PC-3 (cell line): ENCODE measurements around the gene ELANE. TPM values are rescaled to one million over a fixed set of nuclear protein-coding genes. Genes with fewer than 3 reads are reported as not detected.

Experiments used
- ATAC-seq: fragments of 200-7000 bp; cut with Tn5 transposase; 2 replicates; pipeline ENCODE4 v1.9.1; 2020; ENCODE audit warnings: mild to moderate bottlenecking, moderate library complexity
- BruUV-seq: library from RNA; stranded (reverse); fragments of 400-500 nt; replicated peaks from 2 replicates; lab custom pipeline; 2021; lab: Mats Ljungman, UMichigan
- CTCF ChIA-PET: fragments of 300-600 bp; sonication (Branson Sonifier 250); formaldehyde crosslinking; loops from one replicate; lab custom pipeline; 2022; ENCODE audit warnings: antibody characterized with exemption; lab: Charles Lee
- POLR2A ChIA-PET: fragments of 300-600 bp; sonication (Branson Sonifier 250); formaldehyde crosslinking; loops from one replicate; lab custom pipeline; 2022; ENCODE audit warnings: antibody characterized with exemption; ENCODE audit not compliant: unreplicated experiment; lab: Charles Lee
- DNase-seq: peaks from one replicate; pipeline ENCODE4 v3.0.0-alpha.2; 2015
- H2AFZ ChIP-seq: fragments of 300-600 bp; sonication (generic); 2 replicates; pipeline ENCODE4 v1.6.0; 2016; ENCODE audit warnings: antibody characterized with exemption, low read length
- H3F3A ChIP-seq: fragments of 300-600 bp; sonication (generic); one replicate; pipeline ENCODE4 v1.6.0; 2017; ENCODE audit warnings: antibody characterized with exemption, low read length, control low read depth, mild to moderate bottlenecking; ENCODE audit not compliant: unreplicated experiment
- H3K27ac ChIP-seq: fragments of 300-600 bp; sonication (generic); 2 replicates; pipeline ENCODE4 v1.5.1; 2016; ENCODE audit warnings: mild to moderate bottlenecking, low read length
- H3K27me3 ChIP-seq: fragments of 300-600 bp; sonication (generic); 2 replicates; pipeline ENCODE4 v1.6.1; 2016; ENCODE audit warnings: low read length, mixed read lengths
- H3K36me3 ChIP-seq: fragments of 300-600 bp; sonication (generic); 2 replicates; pipeline ENCODE4 v1.6.1; 2016; ENCODE audit warnings: low read depth, mixed run types, low read length, mixed read lengths
- H3K4me1 ChIP-seq: fragments of 300-600 bp; sonication (generic); 2 replicates; pipeline ENCODE4 v1.5.1; 2016; ENCODE audit warnings: low read length; ENCODE audit not compliant: insufficient read depth
- H3K4me2 ChIP-seq: fragments of 300-600 bp; sonication (generic); 2 replicates; pipeline ENCODE4 v1.6.0; 2016; ENCODE audit warnings: low read length
- H3K4me3 ChIP-seq: fragments of 300-600 bp; sonication (generic); 2 replicates; pipeline ENCODE4 v1.5.1; 2016; ENCODE audit warnings: mild to moderate bottlenecking, low read length, mixed read lengths
- H3K79me2 ChIP-seq: fragments of 300-600 bp; sonication (generic); 2 replicates; pipeline ENCODE4 v1.6.1; 2017; ENCODE audit warnings: low read length, mixed read lengths
- H3K9ac ChIP-seq: fragments of 300-600 bp; sonication (generic); 2 replicates; pipeline ENCODE4 v1.6.0; 2016; ENCODE audit warnings: mild to moderate bottlenecking, low read length
- H3K9me2 ChIP-seq: fragments of 300-600 bp; sonication (generic); replicated peaks from 2 replicates; pipeline ENCODE4 v1.6.1; 2016; ENCODE audit warnings: mixed run types, low read length, mixed read lengths
- H3K9me3 ChIP-seq: fragments of 300-600 bp; sonication (generic); 2 replicates; pipeline ENCODE4 v1.6.1; 2016; ENCODE audit warnings: low read length, mixed read lengths
- H4K20me1 ChIP-seq: fragments of 300-600 bp; sonication (generic); 2 replicates; pipeline ENCODE4 v1.6.1; 2016; ENCODE audit warnings: low read length, mixed read lengths
- CTCF ChIP-seq: fragments of 300-600 bp; sonication (generic); conservative IDR thresholded peaks from 2 replicates; pipeline ENCODE4 v1.5.1; 2017; ENCODE audit warnings: antibody characterized with exemption, low read depth, mild to moderate bottlenecking, low read length
- EZH2 ChIP-seq: fragments of 300-600 bp; sonication (generic); IDR thresholded peaks from one replicate; pipeline ENCODE4 v1.6.1; 2017; ENCODE audit warnings: antibody characterized with exemption, mild to moderate bottlenecking, low read length; ENCODE audit not compliant: unreplicated experiment
- EZH2phosphoT487 ChIP-seq: fragments of 300-600 bp; sonication (generic); IDR thresholded peaks from 2 replicates; pipeline ENCODE4 v1.6.1; 2018; ENCODE audit warnings: mild to moderate bottlenecking, antibody characterized with exemption, low read length, borderline replicate concordance
- intact Hi-C: fragments of 100-400 bp; cut with micrococcal nuclease; formaldehyde crosslinking; loops from 2 replicates; pipeline ENCODE4 v1.9.0; 2023
- total RNA-seq: library from RNA; depleted of rRNA; stranded (reverse); fragments of >200 nt; gene quantifications from 2 replicates; pipeline ENCODE4 v1.2.3, GENCODE V29; 2014

ELANE gene
- total RNA-seq, 1 experiment from 2014 or later: not detected

GRCh38 chr19:896999-897398, 44.9 kb downstream of the ELANE start:
- Histone ChIP-seq H3K27ac (no peak overlapping the region), H3K36me3 (no peaks in the 10 kb centered on the region), H4K20me1 (no peaks in the 10 kb centered on the region), H3K4me1 (no peaks in the 10 kb centered on the region), H3K79me2 (peaks cover 6% of the 10 kb centered on the region), H3K27me3 (no peaks in the 10 kb centered on the region), H3K9me2 (no peaks in the 10 kb centered on the region), H3K4me2 (no peak overlapping the region), H3K4me3 (no peak overlapping the region), H3F3A (peaks cover 3% of the 10 kb centered on the region), H3K9me3 (no peaks in the 10 kb centered on the region), H3K9ac (no peak overlapping the region), H2AFZ (no peak overlapping the region)
- ATAC-seq (no peak), DNase-seq (no peak)
- intact Hi-C loops: no loop called here
- CTCF ChIA-PET: no interaction called here
- TF ChIP-seq EZH2phosphoT487: no peak
- no peak for TF ChIP-seq EZH2
- TF ChIP-seq CTCF: no peak
- POLR2A ChIA-PET: no interaction called here
- no TSS peak for BruUV-seq

GRCh38 chr19:897442-898039, 45.4 kb downstream of the ELANE start:
- CTCF ChIA-PET: no interaction called here
- DNase-seq (no peak), ATAC-seq (no peak)
- intact Hi-C loops: no loop called here
- Histone ChIP-seq H3K4me1 (no peaks in the 10 kb centered on the region), H3K36me3 (no peaks in the 10 kb centered on the region), H3F3A (peaks cover 3% of the 10 kb centered on the region), H3K79me2 (peaks cover under 1% of the 10 kb centered on the region), H3K9me2 (no peaks in the 10 kb centered on the region), H3K4me2 (no peak overlapping the region), H3K4me3 (no peak overlapping the region), H3K9ac (no peak overlapping the region), H3K9me3 (no peaks in the 10 kb centered on the region), H4K20me1 (no peaks in the 10 kb centered on the region), H3K27ac (no peak overlapping the region), H3K27me3 (no peaks in the 10 kb centered on the region), H2AFZ (no peak overlapping the region)
- TF ChIP-seq CTCF: 0 out of 2 replicates have a peak, but pooled peaks have one; percentile 21
- TF ChIP-seq EZH2phosphoT487: no peak
- TF ChIP-seq EZH2: no peak
- BruUV-seq: no TSS peak
- POLR2A ChIA-PET: no interaction called here

GRCh38 chr19:898663-899062, 46.6 kb downstream of the ELANE start:
- H3K27me3 ChIP-seq: no peaks in the 10 kb centered on the region
- BruUV-seq: no TSS peak
- ATAC-seq: no peak
- 0 out of 2 replicates have a peak, but pooled peaks cover 3% of the 10 kb centered on the region for H3K79me2 ChIP-seq
- intact Hi-C loops: no loop called here
- no peaks in the 10 kb centered on the region for H4K20me1 ChIP-seq
- ChIA-PET POLR2A (no interaction called here), CTCF (no interaction called here)
- H3F3A ChIP-seq: peaks cover 2% of the 10 kb centered on the region
- H3K36me3 ChIP-seq: no peaks in the 10 kb centered on the region
- H3K9me3 ChIP-seq: no peaks in the 10 kb centered on the region
- no peak overlapping the region for H3K4me3 ChIP-seq
- H3K4me1 ChIP-seq: no peaks in the 10 kb centered on the region
- no peak overlapping the region for H3K4me2 ChIP-seq
- TF ChIP-seq EZH2phosphoT487: no peak
- no peak for TF ChIP-seq EZH2
- no peak for TF ChIP-seq CTCF
- H2AFZ ChIP-seq: no peak overlapping the region
- no peak overlapping the region for H3K27ac ChIP-seq
- DNase-seq: no peak
- H3K9me2 ChIP-seq: no peaks in the 10 kb centered on the region
- no peak overlapping the region for H3K9ac ChIP-seq
